Cortex of kidney (tissue), 1 donor: ENCODE data around the gene OR5B2.
"Not testable (repeated sequence)": the region's sequence is repeated elsewhere in the genome, so short reads cannot be mapped to it uniquely, and the experiment has no call there.

Source experiments
- DNase-seq: peaks from one replicate; lab custom pipeline; 2025; lab: John Stamatoyannopoulos, UW

The OR5B2 gene

DNA sequence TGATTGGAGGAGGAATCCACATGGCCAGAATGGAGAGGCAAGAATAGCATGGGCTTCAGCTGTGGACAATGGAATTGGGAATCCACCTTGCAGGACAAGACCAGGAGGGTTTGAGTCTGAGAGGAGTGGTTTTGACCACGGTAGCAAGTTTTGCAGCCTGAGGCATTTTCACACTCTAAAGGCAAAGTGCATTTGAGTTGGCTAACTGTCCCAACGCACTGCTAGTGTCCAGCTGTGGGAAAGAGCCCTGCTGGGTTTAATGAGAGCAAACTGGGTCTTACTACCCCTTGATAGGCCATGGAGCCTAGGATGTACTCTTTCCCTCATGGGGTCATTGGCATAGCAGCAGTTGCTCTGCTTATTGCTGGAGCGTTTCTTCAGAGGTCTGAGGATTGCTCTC is at the start of gene OR5B2:
Gene OR5B2, minus strand, starts transcription at position 101 of the 400 bp plus-strand sequence. CDS start 4,860 bp downstream, outside the sequence.
- no peak for DNase-seq

DNA sequence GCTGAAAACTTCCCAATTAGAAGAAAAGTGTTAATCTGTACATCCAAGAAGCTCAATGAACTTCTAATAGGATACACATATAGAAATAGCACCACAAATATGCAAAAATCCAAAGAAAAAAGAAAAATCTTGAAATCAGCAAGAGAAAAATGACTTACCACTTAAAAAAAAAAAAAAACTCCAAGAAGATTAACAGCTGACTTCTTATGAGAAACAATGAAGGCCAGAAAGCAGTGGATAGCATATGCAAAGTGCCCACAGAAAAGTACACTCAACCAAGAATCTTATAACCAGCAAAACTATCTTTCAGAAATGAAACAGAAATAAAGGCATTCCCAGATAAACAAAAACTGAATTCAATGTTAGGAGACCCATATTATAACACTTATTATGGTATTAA is 44.0 kb upstream of the OR5B2 start:
- DNase-seq, result no peak

DNA sequence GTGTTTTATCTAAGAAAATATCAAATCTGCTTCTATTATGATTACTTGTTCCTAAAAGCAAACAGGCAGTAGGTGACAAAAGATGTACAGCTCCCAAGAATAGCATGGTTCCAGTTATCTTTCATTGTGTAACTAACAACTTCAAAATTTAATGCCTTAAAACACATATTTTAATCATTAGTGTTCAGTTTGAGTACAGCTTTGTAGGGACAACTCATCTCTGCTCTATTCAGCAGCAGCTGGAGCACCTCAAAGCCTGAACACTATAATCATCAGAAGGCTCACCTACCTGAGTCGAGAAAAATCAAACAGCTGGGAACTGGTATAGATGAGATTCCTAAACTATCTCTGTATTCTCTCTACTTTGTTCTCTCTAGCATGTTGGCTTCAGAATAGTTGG is 38.4 kb upstream of the OR5B2 start:
- DNase-seq, result no peak

DNA sequence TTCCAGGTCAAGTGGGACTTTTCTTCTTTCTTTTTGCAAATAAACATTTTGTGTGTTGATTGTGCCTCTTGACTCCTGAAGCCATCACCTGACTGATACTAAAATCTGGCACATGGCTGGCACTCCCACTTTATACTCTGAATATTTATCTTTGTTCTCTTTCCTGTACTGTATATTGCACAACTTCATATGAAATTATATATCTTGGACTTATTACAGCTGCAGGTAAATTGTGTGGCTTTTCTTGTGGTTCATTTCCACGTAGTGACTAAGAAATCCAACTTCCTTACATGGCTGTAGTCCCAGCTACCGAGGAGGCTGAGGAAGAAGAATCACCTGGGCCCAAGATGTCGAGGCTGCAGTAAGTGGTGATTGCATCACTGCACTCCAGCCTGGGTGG is 37.8 kb upstream of the OR5B2 start:
- no peak for DNase-seq

DNA sequence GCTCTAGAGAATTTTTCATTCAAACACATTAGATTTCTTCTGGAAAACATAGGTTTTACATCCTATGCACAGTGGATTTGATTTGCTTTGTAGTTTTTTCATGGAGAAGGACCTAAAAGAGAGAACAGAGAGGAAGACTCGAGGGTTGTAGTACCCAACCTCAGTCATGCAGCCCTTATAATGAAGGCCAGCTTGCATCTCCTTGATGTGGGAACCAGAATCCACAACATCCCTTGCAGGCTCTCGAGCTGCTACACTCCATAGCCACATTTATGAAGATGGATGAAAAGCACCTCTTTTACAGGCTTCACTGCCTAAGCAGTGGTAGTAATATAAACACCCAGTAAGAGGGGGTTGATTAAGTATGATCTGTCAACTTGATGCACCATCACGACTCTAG is 23.7 kb upstream of the OR5B2 start:
- DNase-seq, result no peak

DNA sequence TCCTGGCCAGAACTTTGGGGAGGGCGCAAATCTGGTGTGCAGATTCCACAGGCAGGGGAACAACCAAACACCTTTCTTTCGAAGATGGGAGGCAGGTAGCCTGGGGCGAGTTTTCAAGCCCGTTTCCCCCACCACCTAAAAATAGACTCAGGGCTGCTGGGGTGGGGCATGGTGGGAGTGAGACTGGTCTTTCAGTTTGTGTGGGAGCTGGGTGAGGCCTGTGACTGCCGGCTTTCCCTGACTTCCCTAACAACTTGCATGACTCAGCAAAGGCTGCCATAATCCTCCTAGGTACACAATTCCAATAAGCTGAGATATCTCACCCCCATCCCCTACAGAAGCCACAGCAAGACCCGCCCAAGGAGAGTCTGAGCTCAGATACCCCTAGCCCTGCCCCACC is 18.4 kb upstream of the OR5B2 start:
- DNase-seq, result no peak

DNA sequence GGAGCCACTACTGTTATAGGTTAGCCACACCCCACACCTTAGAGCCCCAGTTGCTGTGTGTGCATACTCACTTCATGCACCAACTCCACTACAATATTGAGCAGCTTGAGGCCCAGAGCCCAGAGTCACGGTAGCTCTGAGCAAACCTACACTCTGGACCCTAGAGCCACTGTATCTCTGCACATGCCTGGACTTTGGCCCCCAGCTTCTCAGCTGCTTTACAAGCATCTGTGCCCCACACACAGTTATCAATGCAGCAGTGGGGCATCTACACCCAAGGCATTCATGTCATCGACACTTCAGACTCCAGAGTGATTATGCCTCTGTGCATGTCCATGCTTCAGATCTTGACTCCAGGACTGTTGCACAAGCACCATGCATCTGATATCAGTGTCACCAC is 16.4 kb upstream of the OR5B2 start:
- DNase-seq, result no peak

DNA sequence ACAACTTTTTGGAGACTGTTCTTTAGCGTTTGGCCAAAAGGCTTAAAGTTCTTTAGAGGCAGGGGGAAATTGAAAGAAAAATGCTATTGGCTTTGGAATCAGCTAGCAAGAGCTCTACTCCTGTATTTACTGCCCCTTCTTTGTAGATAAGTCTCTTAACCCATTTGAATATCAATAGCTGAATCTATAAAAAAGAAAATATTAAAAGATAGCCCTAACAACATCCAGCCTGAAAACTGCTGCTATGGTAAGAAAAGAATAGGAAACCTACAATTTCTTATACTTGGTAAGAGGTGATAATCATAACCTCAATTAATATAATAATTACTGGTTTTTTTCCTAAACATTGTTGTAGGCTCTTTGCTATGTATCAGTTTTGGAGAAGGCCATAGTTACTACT is 14.2 kb upstream of the OR5B2 start, which contains the start of gene OR5B12:
Gene OR5B12, minus strand, starts transcription at position 101 of the 400 bp plus-strand sequence. CDS start 2,085 bp downstream, outside the sequence.
- DNase-seq, result no peak

DNA sequence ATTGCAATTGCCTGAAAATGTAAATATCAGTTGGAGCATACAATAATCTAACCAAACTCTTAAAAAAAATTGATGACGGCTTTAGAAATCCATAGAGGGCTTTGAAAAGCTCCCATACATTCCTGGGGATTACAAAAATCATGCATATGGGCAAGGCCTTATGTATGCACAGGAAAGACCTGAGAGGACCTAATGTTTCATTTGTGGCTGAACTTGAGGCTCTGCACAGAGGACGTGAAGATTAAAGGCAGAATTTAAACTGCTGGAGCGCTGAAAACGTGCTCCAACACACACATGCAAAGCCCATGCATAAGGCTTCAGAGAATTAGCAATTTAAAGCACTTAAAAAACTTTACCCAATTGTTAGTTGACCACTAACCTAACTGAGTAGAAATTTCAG is 10.6 kb upstream of the OR5B2 start:
- no peak for DNase-seq

DNA sequence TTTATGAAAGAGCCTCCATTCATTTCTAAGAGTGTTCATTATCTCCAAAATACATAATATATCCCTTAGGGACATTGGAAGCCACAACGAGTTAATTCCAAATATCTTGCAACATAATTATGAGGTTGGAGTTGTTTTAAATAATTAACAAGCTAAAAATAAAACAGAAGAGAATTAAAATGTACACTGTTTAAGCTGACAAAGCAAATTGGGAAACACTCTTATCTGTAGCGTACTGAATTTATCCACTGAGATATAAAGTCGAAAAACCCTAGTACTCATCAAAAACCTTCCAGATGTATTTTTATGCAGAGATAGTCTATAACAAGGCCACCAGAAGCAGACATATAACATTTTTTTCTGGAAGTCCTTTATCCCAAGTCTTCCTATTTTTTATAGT is 6.3 kb upstream of the OR5B2 start:
- DNase-seq, result no peak

DNA sequence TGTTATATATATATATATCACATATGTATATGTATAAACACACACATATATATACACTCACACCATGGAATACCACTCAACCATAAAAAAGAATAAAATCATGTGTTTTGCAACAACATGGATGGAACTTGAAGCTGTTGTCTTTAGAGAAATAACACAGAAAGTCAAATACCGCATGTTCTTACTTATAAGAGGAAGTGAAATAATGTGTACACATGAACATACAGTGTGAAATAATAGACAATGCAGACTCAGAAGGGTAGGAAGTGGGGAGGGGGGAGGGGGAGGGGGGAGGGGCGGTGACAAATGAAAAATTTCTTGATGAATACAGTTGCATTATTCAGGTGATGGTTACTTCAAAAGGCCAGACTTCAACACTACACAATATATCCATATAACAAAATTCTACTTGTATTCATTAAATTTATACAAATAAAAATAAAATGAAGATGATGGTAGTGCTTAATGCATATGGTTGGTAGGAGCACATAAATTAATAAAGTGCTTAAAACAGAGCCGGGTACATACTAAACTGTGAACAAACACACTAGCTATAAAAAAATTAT is 5.8 kb upstream of the OR5B2 start:
- no peak for DNase-seq

DNA sequence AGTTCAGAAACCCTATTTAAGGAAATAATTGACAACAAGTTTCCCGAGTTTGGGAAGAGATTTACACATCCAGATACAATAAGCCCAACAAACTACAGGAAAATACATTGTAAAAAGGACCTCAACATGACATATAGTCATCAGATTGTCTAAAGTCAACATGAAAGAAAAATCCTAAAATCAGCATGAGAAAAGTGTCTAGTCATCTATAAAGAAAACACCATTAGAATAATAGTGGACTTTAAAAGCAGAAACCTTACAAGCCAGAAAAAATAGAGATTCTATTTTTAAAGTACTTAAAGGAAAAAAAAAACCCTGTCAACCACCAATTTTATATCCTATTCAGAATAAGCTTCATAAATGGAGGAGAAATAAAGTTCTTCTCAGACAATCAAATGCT is 1.4 kb upstream of the OR5B2 start:
- no peak for DNase-seq

DNA sequence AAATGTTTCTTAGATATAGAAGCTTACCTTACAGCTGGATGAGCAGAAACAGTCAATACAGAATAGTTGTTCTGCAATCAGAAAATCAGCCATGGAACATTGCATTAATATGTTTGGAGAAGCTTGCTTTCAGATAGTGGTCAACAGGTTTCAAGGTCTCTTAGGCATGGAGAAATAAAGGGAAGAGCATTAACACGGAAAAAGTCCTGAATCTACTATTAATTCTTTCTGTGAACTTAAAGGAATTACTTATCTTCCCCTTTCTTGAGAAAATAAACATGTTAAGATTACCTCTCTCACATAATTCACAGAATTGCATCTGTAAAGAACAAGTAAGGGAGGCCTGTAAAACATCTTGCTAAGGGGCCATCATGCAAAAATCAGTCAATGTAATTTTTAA is 21.1 kb downstream of the OR5B2 start, which contains the start of gene OR5B3:
Gene OR5B3, minus strand, starts transcription at position 101 of the 400 bp plus-strand sequence. CDS start 3,465 bp downstream, outside the sequence.
- DNase-seq, result no peak

DNA sequence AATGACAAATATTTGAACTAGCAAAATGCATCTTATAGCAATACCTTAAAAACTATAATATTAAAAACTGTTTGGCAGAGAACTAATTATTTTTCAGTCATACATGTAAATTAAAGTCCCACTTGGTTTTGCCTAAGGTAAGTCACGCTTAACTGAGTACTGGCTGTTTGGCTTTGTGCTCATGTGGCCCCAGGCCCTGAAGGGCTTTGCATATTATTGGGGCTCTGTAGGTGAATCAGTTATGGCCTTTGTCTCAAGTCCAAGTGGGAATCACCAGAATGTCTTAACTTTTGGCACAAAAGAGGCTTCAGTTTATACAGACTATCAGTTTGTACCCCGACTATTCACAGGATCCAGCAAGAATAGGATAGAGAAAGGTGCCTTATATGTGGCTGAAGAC is 28.3 kb downstream of the OR5B2 start:
- DNase-seq, result not testable (repeated sequence)

DNA sequence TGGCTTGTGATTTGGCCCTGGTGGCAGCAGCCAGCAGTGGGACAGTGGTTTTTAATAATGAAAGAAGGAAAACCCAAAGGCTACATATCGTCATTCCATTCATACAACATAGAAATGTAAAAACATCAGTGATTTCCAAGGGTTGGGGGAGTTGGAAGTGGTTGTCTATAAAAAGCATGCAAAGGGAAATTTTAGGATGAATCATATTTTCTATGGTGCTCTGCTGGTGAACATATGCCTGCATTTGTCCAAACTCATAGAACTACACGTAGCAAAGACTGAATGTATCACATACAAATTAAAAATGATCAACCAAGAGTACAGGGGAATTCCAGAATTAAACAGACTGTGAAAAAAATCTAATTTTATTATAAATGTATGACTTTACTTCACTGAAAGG is 32.3 kb downstream of the OR5B2 start:
- no peak for DNase-seq

DNA sequence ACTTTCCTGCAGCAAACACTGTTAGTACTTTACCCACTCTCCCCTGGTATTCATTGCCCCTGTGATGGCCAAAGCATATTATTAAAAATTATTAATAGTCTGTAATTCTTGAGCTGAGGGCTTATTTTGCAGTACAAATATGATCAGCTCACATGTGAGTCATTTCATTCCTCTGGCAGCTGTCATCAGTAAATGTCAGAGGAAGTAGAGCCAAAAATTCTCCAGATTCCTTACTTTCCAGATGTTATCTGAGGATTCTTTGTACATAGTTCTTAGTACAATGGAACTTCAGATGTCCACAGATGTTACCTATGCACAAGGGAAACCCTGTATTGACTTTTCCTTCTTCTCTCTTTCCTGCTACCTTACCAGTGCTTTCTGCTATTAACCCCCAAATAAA is 33.7 kb downstream of the OR5B2 start:
- DNase-seq, result no peak

DNA sequence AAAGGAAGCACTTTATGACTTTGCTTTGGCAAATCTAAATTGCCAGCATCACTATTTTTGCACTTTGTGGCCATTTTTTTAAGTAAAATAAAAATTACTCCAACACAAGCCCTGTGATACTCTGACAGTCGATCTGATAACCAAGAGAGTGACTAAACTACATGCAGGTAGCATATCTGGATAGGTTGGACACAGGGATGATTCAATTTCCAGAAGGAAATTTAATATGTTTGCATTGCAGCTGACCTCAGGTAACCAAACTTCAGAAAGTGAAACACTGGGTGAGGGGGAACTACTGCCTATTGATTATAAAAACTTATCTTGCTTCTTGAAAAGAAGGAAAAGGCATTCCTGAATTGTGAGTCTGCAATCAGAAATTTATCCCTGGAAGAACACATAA is 35.2 kb downstream of the OR5B2 start:
- DNase-seq, result no peak

DNA sequence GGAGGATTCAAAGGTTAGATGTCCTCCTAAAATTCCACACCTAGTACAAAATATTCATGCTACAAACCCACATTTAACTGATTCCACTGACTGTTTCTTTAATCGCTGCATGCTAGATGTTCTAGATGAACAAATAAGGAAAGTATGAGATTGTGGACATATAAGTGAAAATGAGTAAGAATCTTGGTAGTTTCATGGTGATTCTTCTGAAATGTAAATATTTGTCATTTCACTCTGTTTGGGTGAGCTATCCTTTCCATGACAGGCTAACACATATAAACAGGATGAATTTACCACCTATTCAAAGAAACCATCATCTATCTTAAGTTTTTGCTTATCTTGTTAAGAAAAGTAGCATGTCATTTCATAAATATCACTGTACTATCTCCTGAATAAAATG is 36.0 kb downstream of the OR5B2 start:
- no peak for DNase-seq

DNA sequence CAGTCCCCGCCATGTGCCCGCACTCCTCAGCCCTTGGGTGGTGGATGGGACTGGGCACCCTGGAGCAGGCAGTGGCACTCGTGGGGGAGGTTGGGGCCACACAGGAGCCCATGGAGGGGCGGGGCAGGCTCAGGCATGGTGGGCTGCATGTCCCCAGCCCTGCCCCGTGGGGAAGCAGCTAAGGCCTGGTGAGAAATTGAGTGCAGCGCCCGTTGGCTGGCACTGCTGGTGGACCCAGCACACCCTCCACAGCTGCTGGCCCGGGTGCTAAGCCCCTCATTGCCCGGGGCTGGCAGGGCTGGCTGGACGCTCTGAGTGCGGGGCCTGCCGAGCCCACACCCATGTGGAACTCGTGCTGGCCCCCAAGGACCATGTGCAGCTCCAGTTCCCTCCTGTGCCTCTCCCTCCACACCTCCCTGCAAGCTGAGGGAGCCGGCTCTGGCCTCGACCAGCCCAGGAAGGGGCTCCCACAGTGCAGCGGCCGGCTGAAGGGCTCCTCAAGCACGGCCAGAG is 37.3 kb downstream of the OR5B2 start:
- no peak for DNase-seq
